HepG2 (cell line): ENCODE results near the gene CCDC120. TPM values are rescaled to one million over a fixed set of nuclear protein-coding genes. Genes with fewer than 3 reads are reported as not detected.

Experiments used
- DBP ChIP-seq: sonication (generic); formaldehyde crosslinking; IDR thresholded peaks from 2 replicates; pipeline ENCODE4 v1.4.0; 2020; ENCODE audit warnings: missing genetic modification reagents; ENCODE audit errors: not compliant biosample characterization
- DPF2 ChIP-seq: sonication (generic); formaldehyde crosslinking; IDR thresholded peaks from 2 replicates; pipeline ENCODE4 v1.4.0; 2020; ENCODE audit warnings: mild to moderate bottlenecking, low read depth, missing genetic modification reagents, borderline replicate concordance
- FOXM1 ChIP-seq: sonication (generic); formaldehyde crosslinking; IDR thresholded peaks from 2 replicates; pipeline ENCODE4 v1.5.0; 2020; ENCODE audit warnings: missing genetic modification reagents
- KDM6A ChIP-seq: IDR thresholded peaks from 2 replicates; pipeline ENCODE4 v1.6.1; 2016; ENCODE audit warnings: low read depth
- NBN ChIP-seq: fragments of 450-650 bp; conservative IDR thresholded peaks from 2 replicates; pipeline ENCODE4 v1.6.1; 2017
- SALL2 ChIP-seq: sonication (generic); formaldehyde crosslinking; IDR thresholded peaks from 2 replicates; pipeline ENCODE4 v1.8.1; 2023; ENCODE audit warnings: mild to moderate bottlenecking, missing genetic modification reagents, inconsistent platforms
- SPEN ChIP-seq: sonication (generic); formaldehyde crosslinking; IDR thresholded peaks from 2 replicates; pipeline ENCODE4 v1.5.1; 2020; ENCODE audit warnings: low read depth, mild to moderate bottlenecking, missing genetic modification reagents
- SRF ChIP-seq: IDR thresholded peaks from 2 replicates; pipeline ENCODE4 v1.6.1; 2011; ENCODE audit warnings: mild to moderate bottlenecking, low read depth, low read length, moderate library complexity
- ZBTB34 ChIP-seq: sonication (generic); formaldehyde crosslinking; IDR thresholded peaks from 2 replicates; pipeline ENCODE4 v1.8.0; 2022; ENCODE audit warnings: mild to moderate bottlenecking, missing genetic modification reagents
- ZNF597 ChIP-seq: sonication (generic); formaldehyde crosslinking; IDR thresholded peaks from 2 replicates; pipeline ENCODE4 v1.5.0; 2020; ENCODE audit warnings: missing genetic modification reagents
- ZNF609 ChIP-seq: sonication (generic); formaldehyde crosslinking; IDR thresholded peaks from 2 replicates; pipeline ENCODE4 v1.4.0; 2020; ENCODE audit warnings: mild to moderate bottlenecking, missing genetic modification reagents, borderline replicate concordance
- ZNF710 ChIP-seq: sonication (generic); formaldehyde crosslinking; IDR thresholded peaks from 2 replicates; pipeline ENCODE4 v1.5.0; 2020; ENCODE audit warnings: mild to moderate bottlenecking, missing genetic modification reagents, borderline replicate concordance
- ZNF720 ChIP-seq: sonication (generic); formaldehyde crosslinking; IDR thresholded peaks from 2 replicates; pipeline ENCODE4 v1.4.0; 2020; ENCODE audit warnings: missing genetic modification reagents
- ZNF775 ChIP-seq: sonication (generic); formaldehyde crosslinking; IDR thresholded peaks from 2 replicates; pipeline ENCODE4 v1.4.0; 2020; ENCODE audit warnings: missing genetic modification reagents, mild to moderate bottlenecking, moderate library complexity, borderline replicate concordance
- polyA plus RNA-seq, 8 experiments: library from polyadenylated mRNA; depleted of rRNA in 3 of 8; stranded (reverse) in 7 of 8; unstranded in 1 of 8; fragments of >200 nt; fragmentation: Illumina TruSeq in 4 of 8; extraction: Trizol in 4 of 8; gene quantifications; 2 replicates each; pipeline versions ENCODE4 v1.2.1 to v1.2.3, GENCODE V29; 2011 to 2016; ENCODE audit warnings: low read depth in 4 of 8, missing spikeins in 1 of 8, mixed read lengths in 1 of 8; ENCODE audit not compliant: insufficient read depth in 1 of 8
- total RNA-seq, 5 experiments: library from RNA; depleted of rRNA; stranded (reverse); fragments of >200 nt; fragmentation: Illumina TruSeq; extraction: Trizol; gene quantifications; 2 replicates each; pipeline ENCODE4 v1.2.3, GENCODE V29; 2016; ENCODE audit warnings: low read depth in 1 of 5
- TF ChIP-seq, protein P1 (sequence below): sonication (generic); formaldehyde crosslinking; IDR thresholded peaks from 2 replicates; pipeline ENCODE4 v1.8.0; 2022; ENCODE audit warnings: missing genetic modification reagents, mild to moderate bottlenecking, moderate library complexity, borderline replicate concordance

CCDC120 gene
- total and polyA plus RNA-seq, 2 of the 13 experiments (the other 11 are each of a cell fraction or from before 2014, with no cell fraction given) = 0.89 to 3.2 TPM

DNA sequence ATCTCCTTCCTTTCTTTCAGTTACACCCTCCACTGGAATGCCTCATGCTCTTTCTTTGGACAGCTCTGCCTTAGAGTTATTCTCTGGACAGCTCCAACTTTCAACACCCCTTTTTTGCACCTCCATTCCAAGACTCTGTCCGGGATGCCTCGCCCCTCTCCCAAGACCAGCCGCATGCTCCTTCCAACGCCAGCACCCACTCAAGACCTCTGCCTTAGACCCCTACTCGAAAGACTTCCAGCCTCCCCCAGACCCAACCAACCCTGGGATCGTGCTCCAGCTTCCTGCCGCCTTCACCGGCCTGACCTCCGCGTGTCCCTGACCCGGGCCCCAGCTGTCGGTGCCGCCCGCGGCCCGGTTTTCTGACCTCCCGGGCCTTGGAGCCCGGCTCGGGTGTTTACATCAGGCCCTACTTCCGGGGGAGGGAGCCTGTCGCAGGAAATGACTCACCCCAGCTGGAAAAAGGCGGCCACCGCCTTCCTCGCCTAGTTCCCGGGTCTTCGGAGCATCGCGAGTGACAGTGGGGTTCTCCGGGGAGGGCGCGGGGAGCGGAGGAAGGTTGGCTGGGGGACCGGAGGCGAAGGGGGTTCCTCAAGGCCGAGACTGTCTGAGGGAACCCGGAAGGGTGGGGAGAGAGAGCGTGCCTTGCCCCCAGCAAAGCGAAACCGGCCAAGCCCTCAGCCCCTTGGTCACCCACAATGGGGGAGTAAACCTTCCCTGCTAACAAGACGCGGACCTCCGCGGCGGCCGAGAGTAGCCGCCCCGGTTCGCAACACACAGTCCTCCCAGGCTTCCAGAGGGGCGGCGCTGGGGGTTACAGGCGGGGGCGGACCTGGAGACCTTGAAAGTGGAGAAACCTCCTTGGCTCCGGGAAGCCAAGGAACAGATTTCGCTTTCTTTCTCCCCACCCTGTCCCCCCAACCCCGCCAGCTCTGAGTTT, 21.0 kb downstream of the CCDC120 start, which contains the start of gene WDR45 (continued):
- TF ChIP-seq ZBTB34 (no peak), ZNF720 (CRISPR knock-in tag) (no peak), SRF (no peak), NBN (no peak), KDM6A (CRISPR knock-in tag) (no peak), ZNF775 (CRISPR knock-in tag) (no peak), SALL2 (CRISPR knock-in tag) (no peak), DPF2 (CRISPR knock-in tag) (no peak), SPEN (CRISPR knock-in tag) (peak; percentile 91), ZNF597 (CRISPR knock-in tag) (no peak), DBP (no peak), FOXM1 (CRISPR knock-in tag) (no peak), ZNF710 (no peak), ZNF609 (CRISPR knock-in tag) (no peak)
- TF ChIP-seq, protein P1, sequence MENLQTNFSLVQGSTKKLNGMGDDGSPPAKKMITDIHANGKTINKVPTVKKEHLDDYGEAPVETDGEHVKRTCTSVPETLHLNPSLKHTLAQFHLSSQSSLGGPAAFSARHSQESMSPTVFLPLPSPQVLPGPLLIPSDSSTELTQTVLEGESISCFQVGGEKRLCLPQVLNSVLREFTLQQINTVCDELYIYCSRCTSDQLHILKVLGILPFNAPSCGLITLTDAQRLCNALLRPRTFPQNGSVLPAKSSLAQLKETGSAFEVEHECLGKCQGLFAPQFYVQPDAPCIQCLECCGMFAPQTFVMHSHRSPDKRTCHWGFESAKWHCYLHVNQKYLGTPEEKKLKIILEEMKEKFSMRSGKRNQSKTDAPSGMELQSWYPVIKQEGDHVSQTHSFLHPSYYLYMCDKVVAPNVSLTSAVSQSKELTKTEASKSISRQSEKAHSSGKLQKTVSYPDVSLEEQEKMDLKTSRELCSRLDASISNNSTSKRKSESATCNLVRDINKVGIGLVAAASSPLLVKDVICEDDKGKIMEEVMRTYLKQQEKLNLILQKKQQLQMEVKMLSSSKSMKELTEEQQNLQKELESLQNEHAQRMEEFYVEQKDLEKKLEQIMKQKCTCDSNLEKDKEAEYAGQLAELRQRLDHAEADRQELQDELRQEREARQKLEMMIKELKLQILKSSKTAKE (CRISPR knock-in tag) = no peak
